Measurements from ENCODE around the gene PPP2R5A.

DNA sequence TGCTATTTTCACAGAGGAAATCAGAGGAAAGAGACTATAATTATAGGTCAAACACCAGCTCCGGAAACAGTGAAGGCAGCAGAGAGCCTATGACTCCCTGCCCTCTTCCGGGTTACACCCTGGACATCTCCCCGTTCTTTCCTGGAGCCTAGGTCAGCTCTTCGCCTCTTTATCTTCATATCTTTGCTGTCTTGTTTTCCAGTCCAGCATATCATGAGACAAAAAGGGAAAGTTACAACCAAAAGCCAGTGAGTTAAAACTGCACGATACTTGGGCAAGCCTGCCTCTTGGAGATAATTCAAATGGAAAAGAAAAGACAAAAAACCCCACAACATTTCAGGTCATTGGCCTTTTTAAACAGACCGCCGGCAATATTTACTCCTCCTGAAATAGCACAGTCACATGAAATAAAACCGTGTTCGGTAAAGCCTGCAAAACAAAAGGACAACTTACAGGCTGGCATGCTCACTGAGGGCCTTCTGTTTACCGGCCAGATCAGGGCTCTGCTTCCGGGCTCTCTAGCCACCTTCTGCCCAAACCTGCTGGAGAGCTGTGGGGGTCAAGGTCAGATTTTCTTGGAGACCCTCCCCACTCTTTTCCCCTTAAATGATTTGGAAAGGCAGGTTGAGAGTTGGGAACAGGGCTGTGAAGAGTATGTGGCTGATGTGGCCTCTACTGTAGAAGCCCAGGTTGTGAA is 42.8 kb upstream of the PPP2R5A start:
- TF ChIP-seq CTCF (IDR thresholded peaks at IDR 0.05), result no peak
- no peak for TF ChIP-seq POLR2A (IDR thresholded peaks at IDR 0.05)
